Large intestine (tissue), 3 donors: ENCODE data around the gene AGAP9. TPM values are rescaled to one million over a fixed set of nuclear protein-coding genes. Genes with fewer than 3 reads are reported as not detected.
"Not testable (repeated sequence)": the region's sequence is repeated elsewhere in the genome, so short reads cannot be mapped to it uniquely, and the experiment has no call there.

Experiments
- DNase-seq, 2 donors: peaks; one replicate each; pipeline versions ENCODE4 v3.0.0 to v3.0.0-alpha.2; 2013
- H3K27ac ChIP-seq: one replicate; pipeline ENCODE4 v1.5.1; 2013; ENCODE audit warnings: low read length
- H3K27me3 ChIP-seq: 2 replicates; pipeline ENCODE4 v1.6.1; 2013; ENCODE audit warnings: low read length; ENCODE audit not compliant: control insufficient read depth, insufficient read depth
- H3K36me3 ChIP-seq: 2 replicates; pipeline ENCODE4 v1.6.1; 2013; ENCODE audit warnings: low read length; ENCODE audit not compliant: control insufficient read depth, insufficient read depth
- H3K4me1 ChIP-seq: one replicate; pipeline ENCODE4 v1.6.1; 2013; ENCODE audit warnings: low read length; ENCODE audit not compliant: control insufficient read depth, insufficient read depth
- H3K4me3 ChIP-seq: one replicate; pipeline ENCODE4 v1.5.1; 2013; ENCODE audit warnings: low read length
- H3K9me3 ChIP-seq: one replicate; pipeline ENCODE4 v1.6.1; 2013; ENCODE audit warnings: mild to moderate bottlenecking, low read depth, low read length, moderate library complexity; ENCODE audit not compliant: control insufficient read depth
- WGBS: methylation state at CpG from one replicate; pipeline ENCODE4 v1.1.5; 2013; ENCODE audit warnings: low lambda C conversion rate; ENCODE audit not compliant: insufficient coverage; 5-methylcytosine and 5-hydroxymethylcytosine counted together
- polyA plus RNA-seq: library from polyadenylated mRNA; unstranded; fragments of 120-200 nt; gene quantifications from one replicate; pipeline ENCODE4 v1.2.1, GENCODE V29; 2013

AGAP9 gene
- polyA plus RNA-seq, 1 donor = 59.1 TPM

DNA sequence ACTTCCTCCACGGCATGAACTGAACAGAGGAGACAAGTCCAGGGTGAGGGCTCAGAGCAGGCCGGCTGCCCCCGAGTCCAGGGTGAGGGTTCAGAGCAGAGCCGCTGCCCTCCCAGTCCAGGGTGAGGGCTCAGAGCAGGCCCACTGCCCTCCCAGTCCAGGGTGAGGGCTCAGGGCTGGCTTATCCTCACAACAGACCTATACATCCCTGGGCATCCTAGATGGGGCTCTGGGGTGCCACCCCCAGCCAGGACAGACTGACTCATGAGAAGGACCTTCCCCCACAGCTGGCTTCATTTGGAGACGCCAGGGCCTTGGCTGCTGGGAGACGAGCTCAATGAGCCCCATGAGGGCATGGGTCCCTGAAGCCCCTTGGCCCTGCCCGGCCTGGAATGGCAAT is 33.8 kb downstream of the AGAP9 start:
- not testable (repeated sequence) for H3K4me3 ChIP-seq, H3K36me3 ChIP-seq, H3K4me1 ChIP-seq, H3K9me3 ChIP-seq, DNase-seq, H3K27me3 ChIP-seq, H3K27ac ChIP-seq
- WGBS = no CpG with 5 or more reads among the region's 7 CpGs

DNA sequence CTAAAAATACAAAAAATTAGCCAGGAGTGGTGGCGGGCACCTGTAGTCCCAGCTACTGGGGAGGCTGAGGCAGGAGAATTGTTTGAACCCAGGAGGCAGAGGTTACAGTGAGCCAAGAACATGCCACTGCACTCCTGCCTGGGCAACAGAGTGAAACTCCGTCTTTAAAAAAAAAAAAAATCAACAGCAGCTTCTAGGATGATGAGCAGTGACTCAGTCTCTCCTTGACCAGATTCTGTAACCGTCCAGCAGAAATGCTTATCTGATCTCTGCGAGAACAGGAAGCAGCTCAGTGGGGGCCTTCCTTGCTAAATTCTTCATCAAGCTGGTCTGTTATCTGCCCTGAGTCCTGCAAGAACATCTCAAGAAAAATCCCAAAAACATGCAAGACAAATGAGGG is 37.5 kb downstream of the AGAP9 start:
- DNase-seq, H3K4me1 ChIP-seq, H3K27ac ChIP-seq, H3K4me3 ChIP-seq, H3K9me3 ChIP-seq, H3K36me3 ChIP-seq, H3K27me3 ChIP-seq: not testable (repeated sequence)
- no CpG with 5 or more reads among the region's 4 CpGs for whole genome bisulfite sequencing

DNA sequence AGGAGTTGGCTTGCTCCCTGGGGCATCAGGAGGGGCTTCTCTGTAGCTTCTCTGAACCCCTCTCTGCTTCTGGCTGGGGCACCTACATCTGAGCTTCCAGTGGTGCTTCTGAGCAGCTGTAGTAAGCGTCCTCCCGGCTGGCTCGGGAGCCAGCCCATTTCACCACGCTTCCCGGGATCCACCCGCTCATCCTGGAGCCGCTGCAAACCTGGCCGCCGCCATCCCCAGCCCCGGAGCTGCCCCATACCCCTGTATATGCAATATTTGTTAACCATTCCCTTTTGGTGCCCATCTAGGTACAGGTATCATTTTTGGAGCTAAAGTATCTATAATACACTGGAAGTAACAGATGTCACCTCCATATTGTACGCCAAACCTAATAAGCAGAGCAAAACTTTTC is 38.7 kb downstream of the AGAP9 start:
- not testable (repeated sequence) for H3K9me3 ChIP-seq, H3K4me3 ChIP-seq, H3K27me3 ChIP-seq, H3K4me1 ChIP-seq, DNase-seq, H3K36me3 ChIP-seq, H3K27ac ChIP-seq
- no CpG with 5 or more reads among the region's 11 CpGs for WGBS

DNA sequence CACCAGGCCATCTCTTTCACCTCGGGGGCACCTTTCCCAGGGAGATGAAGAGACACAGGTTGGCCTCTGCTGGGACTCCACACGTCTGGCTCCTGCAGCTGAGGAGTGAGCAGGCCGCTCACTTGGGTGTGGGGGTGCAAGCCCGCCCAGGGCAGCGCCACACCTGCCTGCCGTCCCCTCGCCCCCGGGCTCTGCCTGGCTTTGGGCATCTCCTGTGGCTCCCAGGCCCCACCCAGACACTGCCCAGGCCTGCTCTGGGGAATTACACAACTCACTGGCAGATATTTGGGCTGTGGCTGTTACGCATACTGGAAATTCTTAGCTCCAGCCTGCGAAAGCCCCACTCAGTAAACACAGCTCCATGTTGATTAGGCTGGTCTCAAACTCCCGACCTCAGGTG is 39.5 kb downstream of the AGAP9 start, which contains the start of gene ANXA8:
TSS of gene ANXA8 (minus strand) at position 193 of the 400 bp plus-strand sequence. CDS start at position 11, 182 bp downstream.
- H3K4me3 ChIP-seq, H3K9me3 ChIP-seq, DNase-seq, H3K27ac ChIP-seq, H3K27me3 ChIP-seq, H3K36me3 ChIP-seq, H3K4me1 ChIP-seq: not testable (repeated sequence)
- no CpG with 5 or more reads among the region's 11 CpGs for WGBS

DNA sequence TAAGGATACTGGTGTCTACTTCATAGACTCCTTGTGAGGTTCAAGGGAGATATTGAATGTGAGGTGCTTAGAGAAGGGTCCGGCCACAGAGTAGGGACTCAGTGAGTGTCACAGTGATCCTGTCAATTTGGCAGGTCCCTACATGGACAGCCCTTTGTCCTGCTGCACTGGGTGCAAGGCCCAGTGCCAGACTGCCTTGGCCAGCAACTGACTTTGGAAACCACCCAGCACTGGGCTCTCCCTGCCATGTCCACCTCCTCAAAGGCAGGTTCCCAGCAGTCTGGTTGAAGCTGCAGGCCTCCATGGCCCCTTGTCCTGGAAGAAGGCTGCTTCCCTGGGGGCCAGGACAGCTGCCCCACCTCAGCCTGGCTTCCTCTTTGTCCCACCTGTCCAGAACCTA is 41.1 kb downstream of the AGAP9 start:
- not testable (repeated sequence) for H3K27ac ChIP-seq, H3K4me1 ChIP-seq, H3K9me3 ChIP-seq, DNase-seq, H3K36me3 ChIP-seq, H3K4me3 ChIP-seq, H3K27me3 ChIP-seq
- no CpG with 5 or more reads among the region's 1 CpG for WGBS

DNA sequence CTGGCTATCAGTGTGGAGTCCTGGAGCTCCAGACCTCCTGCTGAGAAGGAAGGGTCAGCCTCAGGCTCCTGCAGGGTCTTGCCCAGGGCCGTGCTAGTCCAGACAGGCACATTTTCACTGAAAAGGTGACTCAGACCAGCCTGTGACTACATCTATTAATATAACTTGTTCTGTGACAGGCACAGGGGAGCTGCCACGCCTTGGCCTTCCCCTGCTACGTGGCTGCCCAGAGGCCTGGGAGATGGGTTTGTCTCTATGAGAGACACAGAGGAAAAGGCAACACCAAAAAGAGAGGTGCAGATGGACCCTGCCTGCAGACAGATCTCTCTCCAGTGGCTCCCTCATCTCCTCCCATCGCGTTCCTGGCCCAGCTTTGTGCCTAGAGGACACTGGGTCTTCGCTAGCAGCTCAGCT is 41.7 kb downstream of the AGAP9 start:
- WGBS = no CpG with 5 or more reads among the region's 6 CpGs
- H3K36me3 ChIP-seq, DNase-seq, H3K27me3 ChIP-seq, H3K27ac ChIP-seq, H3K4me3 ChIP-seq, H3K9me3 ChIP-seq, H3K4me1 ChIP-seq: not testable (repeated sequence)

DNA sequence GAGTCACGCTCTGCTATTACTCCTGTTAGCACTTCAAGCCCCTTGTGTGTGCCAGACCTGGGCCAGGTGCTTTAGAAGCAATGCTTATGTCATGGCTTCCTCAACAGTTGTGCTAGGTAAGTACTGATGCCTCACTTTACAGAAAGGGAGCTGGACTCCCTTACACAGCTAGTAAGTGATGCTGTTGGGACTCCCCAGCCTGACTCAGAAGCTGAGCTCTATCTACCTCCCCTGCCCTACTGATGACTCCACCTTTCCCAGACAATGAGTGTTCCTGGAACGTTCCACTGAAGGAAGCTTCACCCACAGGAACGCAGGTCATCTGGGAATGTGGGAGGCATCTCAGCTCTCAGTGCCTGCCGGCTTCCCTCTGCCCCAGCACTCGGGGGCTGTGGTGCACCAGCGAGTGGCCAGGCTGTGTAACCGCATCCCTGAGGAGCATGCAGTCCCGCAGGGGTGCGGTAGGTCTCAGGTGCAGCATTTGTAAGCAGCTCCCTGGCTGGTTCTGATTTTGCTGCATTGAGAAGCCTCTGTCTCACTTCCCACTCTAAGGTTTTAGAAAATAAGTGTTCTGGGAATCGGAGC is 42.2 kb downstream of the AGAP9 start:
- not testable (repeated sequence) for DNase-seq, H3K4me3 ChIP-seq, H3K9me3 ChIP-seq, H3K36me3 ChIP-seq, H3K27ac ChIP-seq, H3K4me1 ChIP-seq, H3K27me3 ChIP-seq
- no CpG with 5 or more reads among the region's 10 CpGs for WGBS

DNA sequence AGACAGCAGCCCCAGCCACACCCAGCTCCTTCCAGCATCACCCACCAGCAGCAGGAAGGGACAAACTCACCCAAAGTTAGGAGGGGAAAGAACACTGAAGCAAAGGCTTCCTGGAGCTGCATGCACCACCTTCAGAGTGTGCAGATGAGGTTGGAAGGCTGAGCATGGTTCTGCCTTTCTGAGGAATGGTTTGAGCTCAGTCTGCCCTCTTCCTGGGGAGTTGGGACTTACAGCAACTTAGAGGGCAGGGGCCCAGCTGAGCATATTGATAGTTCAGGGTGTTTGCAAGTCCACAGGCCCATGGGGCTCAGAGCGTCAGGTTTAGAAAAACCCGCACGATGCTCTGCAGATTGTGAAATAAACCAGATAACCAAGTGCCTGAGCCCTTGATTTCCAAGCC is 43.3 kb downstream of the AGAP9 start:
- WGBS = no CpG with 5 or more reads among the region's 3 CpGs
- not testable (repeated sequence) for H3K4me3 ChIP-seq

DNA sequence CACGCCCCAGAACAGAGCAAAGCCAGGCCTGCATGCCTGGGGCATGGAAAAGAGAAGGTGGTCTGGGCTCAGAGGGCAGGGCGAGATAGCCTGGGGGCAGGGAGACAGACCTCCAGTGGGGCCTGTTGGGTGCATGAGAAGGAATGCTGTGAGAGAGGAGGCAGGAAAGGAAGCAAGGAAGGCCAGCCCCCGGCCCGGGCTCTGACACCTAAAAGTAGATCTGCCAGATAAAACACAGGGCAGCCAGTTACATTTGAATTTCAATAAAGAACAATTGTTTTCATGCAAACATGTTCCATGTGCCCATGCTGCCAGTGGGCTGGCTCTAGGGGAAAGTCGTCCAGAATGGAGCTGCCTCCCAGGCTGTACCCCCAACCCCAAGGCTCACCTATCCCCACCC is 45.3 kb downstream of the AGAP9 start:
- H3K9me3 ChIP-seq, H3K4me3 ChIP-seq, H3K27ac ChIP-seq, DNase-seq, H3K36me3 ChIP-seq, H3K4me1 ChIP-seq, H3K27me3 ChIP-seq: not testable (repeated sequence)
- no CpG with 5 or more reads among the region's 5 CpGs for WGBS

More for the DNA sequence above, 43.3 kb downstream of the AGAP9 start:
- H3K36me3 ChIP-seq, H3K27me3 ChIP-seq, DNase-seq, H3K9me3 ChIP-seq, H3K27ac ChIP-seq, H3K4me1 ChIP-seq: not testable (repeated sequence)

DNA sequence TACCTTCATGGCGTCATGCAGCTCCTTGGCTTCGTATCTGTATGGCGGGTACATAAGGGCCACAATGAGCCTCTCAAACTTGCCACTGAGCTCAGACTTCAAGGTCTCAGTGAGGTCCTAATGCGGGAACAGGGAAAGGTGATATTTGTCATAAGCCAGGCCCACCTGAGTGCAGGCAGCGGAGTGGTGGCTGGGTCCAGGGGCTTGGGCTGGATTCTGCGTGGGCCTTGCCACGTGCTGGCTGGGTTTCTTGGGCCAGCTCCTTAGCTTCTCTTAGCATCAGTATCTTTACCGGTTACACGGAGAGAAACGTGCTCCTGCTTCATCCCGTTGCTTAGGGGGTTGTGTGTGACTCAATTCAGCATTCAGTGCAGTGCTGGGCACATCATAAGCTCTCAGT is 46.4 kb downstream of the AGAP9 start:
- not testable (repeated sequence) for H3K27me3 ChIP-seq, H3K9me3 ChIP-seq, H3K4me1 ChIP-seq, H3K4me3 ChIP-seq, H3K27ac ChIP-seq, DNase-seq, H3K36me3 ChIP-seq
- WGBS = no CpG with 5 or more reads among the region's 11 CpGs

DNA sequence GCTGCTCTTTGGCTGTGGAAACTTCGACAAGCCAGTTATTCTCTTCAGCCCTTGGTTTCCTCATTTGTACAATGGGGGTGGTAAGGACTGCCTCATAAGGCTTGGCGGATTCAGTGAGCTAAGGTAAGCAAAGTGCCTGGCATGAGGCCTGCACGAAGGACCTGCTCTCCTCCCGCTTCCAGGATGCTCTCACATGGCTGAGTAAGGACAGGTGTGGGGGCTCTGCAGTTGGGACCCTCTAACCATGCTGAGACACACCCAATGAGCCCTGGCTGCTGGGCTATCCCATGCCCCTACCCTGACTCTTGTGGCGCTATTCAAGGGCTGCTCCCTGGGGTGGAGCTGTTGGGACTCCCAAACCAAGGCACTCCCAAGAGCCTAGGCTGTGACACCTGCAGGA is 48.3 kb downstream of the AGAP9 start:
- not testable (repeated sequence) for H3K36me3 ChIP-seq, H3K27me3 ChIP-seq, H3K9me3 ChIP-seq, H3K4me1 ChIP-seq, H3K4me3 ChIP-seq, DNase-seq, H3K27ac ChIP-seq
- no CpG with 5 or more reads among the region's 5 CpGs for WGBS
